Transverse colon (tissue), 4 donors: ENCODE data around the gene TMCO1.

Experiments used
- EP300 ChIP-seq: sonication (generic); formaldehyde crosslinking; IDR thresholded peaks from one replicate; pipeline ENCODE4 v1.6.1; 2017; ENCODE audit warnings: antibody characterized with exemption, low read depth
- POLR2A ChIP-seq: fragments of 450-650 bp; IDR thresholded peaks from one replicate; pipeline ENCODE4 v1.6.1; 2016; ENCODE audit warnings: antibody characterized with exemption, mild to moderate bottlenecking, moderate library complexity
- POLR2AphosphoS5 ChIP-seq, 3 donors: sonication (generic); formaldehyde crosslinking; IDR thresholded peaks; one replicate each; pipeline ENCODE4 v1.6.1; 2016; ENCODE audit warnings: antibody characterized with exemption in 3 of 3
- TF ChIP-seq, protein P1 (sequence below), 5 experiments: fragments of 200-600 bp in 3 of 5; fragments of 450-650 bp in 2 of 5; sonication (generic) in 3 of 5; IDR thresholded peaks; 1 replicate in 2 of 5; 2 replicates in 3 of 5; pipeline ENCODE4 v1.5.1; 2016 to 2017; ENCODE audit warnings: antibody characterized with exemption in 5 of 5, inconsistent platforms in 3 of 5, mild to moderate bottlenecking in 2 of 5, moderate library complexity in 1 of 5

DNA sequence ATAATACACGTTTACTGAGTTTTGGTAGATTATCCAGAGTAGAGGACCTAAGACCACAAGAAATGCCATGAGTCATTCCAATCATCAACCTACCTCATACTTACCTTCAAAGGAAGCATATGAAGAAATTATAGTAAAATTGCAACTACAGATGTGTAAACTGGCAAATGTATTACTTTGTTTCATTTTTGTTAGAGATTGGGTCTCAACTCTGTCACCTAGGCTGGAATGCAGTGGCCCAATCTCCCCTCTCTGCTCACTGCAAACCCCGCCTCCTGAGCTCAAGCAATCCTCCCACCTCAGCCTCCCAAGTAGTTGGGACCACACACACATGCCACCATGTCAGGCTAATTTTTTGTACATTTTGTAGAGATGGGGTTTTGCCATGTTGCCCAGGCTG is 5.2 kb downstream of the TMCO1 start:
- TF ChIP-seq, protein P1, sequence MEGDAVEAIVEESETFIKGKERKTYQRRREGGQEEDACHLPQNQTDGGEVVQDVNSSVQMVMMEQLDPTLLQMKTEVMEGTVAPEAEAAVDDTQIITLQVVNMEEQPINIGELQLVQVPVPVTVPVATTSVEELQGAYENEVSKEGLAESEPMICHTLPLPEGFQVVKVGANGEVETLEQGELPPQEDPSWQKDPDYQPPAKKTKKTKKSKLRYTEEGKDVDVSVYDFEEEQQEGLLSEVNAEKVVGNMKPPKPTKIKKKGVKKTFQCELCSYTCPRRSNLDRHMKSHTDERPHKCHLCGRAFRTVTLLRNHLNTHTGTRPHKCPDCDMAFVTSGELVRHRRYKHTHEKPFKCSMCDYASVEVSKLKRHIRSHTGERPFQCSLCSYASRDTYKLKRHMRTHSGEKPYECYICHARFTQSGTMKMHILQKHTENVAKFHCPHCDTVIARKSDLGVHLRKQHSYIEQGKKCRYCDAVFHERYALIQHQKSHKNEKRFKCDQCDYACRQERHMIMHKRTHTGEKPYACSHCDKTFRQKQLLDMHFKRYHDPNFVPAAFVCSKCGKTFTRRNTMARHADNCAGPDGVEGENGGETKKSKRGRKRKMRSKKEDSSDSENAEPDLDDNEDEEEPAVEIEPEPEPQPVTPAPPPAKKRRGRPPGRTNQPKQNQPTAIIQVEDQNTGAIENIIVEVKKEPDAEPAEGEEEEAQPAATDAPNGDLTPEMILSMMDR (IDR thresholded peaks at IDR 0.05): no peak
- TF ChIP-seq POLR2AphosphoS5 (IDR thresholded peaks at IDR 0.05): no peak
- no peak for TF ChIP-seq POLR2A
- no peak for TF ChIP-seq EP300
